Stimulated activated CD4-positive, alpha-beta T cell treated with anti-CD3 and anti-CD28 coated beads, TNF-alpha, amount 100 ng/mL, for 1 hour (primary cell): ENCODE measurements around the gene MIA2.
A peak's percentile ranks its signal among the peaks of the same experiment; 100 is the strongest.
"Not testable (repeated sequence)": the region's sequence is repeated elsewhere in the genome, so short reads cannot be mapped to it uniquely, and the experiment has no call there.

ENCODE experiments used
- DNase-seq, 3 donors: peaks; one replicate each; pipeline ENCODE4 v3.0.0-alpha.2; 2020; ENCODE audit warnings: low read depth in 3 of 3, low spot score in 1 of 3

Gene MIA2

GRCh38 chr14:39266525-39266870 lies 32.8 kb downstream of the MIA2 start:
- no peak for DNase-seq

GRCh38 chr14:39266871-39267607 lies 33.3 kb downstream of the MIA2 start:
- DNase-seq: peak; percentile 47 to 60 (median 60)

GRCh38 chr14:39267608-39268005 lies 33.9 kb downstream of the MIA2 start:
- no peak for DNase-seq

GRCh38 chr14:39268393-39268792 lies 34.7 kb downstream of the MIA2 start:
- no peak for DNase-seq

GRCh38 chr14:39272918-39273317 lies 39.2 kb downstream of the MIA2 start:
- DNase-seq: no peak

GRCh38 chr14:39275395-39275794 lies 41.7 kb downstream of the MIA2 start:
- no peak for DNase-seq

GRCh38 chr14:39276005-39276404 lies 42.3 kb downstream of the MIA2 start:
- no peak for DNase-seq

- DNase-seq: no peak
Observed at GRCh38 chr14:39276579-39277114, 42.9 kb downstream of the MIA2 start.

- no peak for DNase-seq
Observed at GRCh38 chr14:39279515-39279914, 45.8 kb downstream of the MIA2 start.

GRCh38 chr14:39280678-39281077 lies 47.0 kb downstream of the MIA2 start:
- DNase-seq: not testable (repeated sequence)

GRCh38 chr14:39289523-39289922 lies 55.8 kb downstream of the MIA2 start:
- no peak for DNase-seq

- no peak for DNase-seq
Observed at GRCh38 chr14:39291701-39292100, 58.0 kb downstream of the MIA2 start.

GRCh38 chr14:39293629-39294028 lies 59.9 kb downstream of the MIA2 start:
- no peak for DNase-seq

GRCh38 chr14:39300389-39300788 lies 66.7 kb downstream of the MIA2 start:
- not testable (repeated sequence) for DNase-seq

- DNase-seq: no peak
Observed at GRCh38 chr14:39302124-39302810, 68.6 kb downstream of the MIA2 start.

GRCh38 chr14:39303115-39303514 lies 69.4 kb downstream of the MIA2 start:
- no peak for DNase-seq

GRCh38 chr14:39307815-39308214 lies 74.1 kb downstream of the MIA2 start:
- DNase-seq: no peak

GRCh38 chr14:39310051-39310450 lies 76.3 kb downstream of the MIA2 start:
- DNase-seq: no peak

- DNase-seq: no peak
Observed at GRCh38 chr14:39315859-39316444, 82.2 kb downstream of the MIA2 start.

- no peak for DNase-seq
Observed at GRCh38 chr14:39316830-39317553, 83.3 kb downstream of the MIA2 start.

GRCh38 chr14:39318574-39318973 lies 84.9 kb downstream of the MIA2 start:
- no peak for DNase-seq

GRCh38 chr14:39319381-39319780 lies 85.7 kb downstream of the MIA2 start:
- no peak for DNase-seq
